GM19452 (cell line): ENCODE measurements around the gene KCMF1.
"Not testable (repeated sequence)": the region's sequence is repeated elsewhere in the genome, so short reads cannot be mapped to it uniquely, and the experiment has no call there.

Source experiments
- ATAC-seq: cut with Tn5 transposase; IDR thresholded peaks from one replicate; pipeline ENCODE4 v1.9.1; 2021; ENCODE audit not compliant: unreplicated experiment

KCMF1 gene

DNA sequence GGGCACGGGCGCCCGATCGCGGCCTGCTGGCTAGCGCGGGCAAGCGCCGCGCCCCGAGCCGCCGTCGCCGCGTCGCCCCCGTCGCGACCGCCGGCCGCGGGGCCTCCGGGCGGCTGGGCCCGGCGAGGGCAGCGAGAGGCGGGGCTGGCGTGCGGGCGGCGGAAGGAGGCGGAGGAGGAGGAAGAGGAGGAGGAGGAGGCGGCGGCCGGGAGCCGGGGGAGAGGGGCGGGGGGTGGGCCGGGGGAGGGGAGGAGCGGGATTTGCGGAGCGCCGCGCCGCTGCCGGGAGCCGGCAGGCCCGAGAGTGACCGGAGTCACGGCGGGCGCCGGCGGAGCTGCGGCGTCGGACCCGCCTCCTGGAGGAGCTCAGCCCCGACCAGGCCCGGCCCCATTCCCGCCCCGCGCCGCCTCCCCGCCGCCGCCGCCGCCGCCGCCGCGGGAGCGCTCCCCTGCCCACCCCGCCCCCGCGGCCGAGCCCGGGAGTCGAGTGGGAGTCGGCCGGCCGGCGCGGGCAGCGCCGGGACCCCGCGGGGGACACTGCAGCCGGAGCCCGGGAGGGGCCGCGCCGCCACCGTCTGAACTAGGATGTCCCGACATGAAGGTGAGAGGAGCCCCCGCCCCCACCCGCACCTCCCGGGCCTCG, at the start of gene KCMF1:
KCMF1 (plus strand) TSS at position 294 of the 642 bp plus-strand sequence; CDS start at position 585, 291 bp downstream.
- ATAC-seq = peak; percentile 41

DNA sequence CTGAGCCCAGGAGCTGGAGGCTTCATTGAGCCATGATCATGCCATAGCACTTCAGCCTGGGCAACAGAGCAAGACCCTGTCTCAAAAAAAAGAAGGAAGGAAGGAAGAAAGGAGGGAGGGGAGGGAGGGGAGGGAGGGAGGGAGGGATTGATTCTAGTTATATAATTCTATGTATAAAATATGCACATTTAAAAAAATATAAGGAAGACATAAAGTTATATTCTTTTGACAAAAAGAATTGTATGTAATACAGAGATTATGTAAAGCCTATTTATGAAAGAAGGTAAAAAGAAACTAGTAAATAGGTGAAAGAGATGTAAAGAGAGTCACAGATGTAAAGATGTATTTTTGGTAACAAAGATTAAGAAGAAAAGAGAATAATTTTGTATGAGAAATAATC, 48.0 kb upstream of the KCMF1 start:
- no peak for ATAC-seq

DNA sequence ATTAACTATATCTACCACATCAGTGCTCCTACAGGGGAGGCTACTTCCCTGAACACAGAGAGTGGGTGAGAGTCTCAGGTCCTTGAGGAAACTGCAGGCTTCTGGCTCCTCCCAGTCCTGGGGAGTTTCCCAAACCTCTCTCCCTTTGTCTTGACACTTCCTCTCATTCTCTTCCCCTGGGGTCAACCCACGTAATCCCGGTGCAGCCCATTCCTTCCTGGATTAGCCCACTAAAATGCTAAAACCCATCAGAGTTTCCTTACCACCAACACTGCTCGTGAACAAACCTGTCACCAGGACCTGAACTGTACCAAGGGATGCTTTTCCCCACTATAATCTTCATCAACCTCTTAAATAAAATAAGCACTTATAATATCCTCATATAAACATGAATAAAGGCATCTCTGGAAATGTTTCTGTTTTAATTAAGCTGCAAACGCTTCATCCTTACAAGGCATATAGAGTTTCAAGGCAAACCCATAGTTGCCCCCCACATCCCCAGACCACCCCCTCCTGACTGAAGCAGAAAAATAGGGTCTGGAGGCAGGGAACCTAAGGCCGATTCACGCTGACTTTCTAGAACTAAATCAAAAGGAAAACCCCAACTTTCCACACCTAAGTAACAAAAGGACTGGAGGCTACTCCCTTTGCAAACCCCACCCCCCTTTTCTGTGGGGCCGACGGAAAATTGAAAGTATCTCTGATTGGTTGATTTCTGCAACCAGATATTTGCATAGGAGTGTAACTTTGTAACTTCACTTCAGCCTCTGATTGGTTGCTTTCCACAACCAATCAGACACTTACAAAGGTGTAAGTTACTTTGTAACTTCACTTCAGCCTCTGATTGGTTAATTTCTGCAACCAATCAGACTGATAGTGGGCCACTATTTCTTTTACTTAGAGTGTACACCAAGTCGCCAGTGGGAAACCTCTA, 46.5 kb upstream of the KCMF1 start:
- no peak for ATAC-seq

DNA sequence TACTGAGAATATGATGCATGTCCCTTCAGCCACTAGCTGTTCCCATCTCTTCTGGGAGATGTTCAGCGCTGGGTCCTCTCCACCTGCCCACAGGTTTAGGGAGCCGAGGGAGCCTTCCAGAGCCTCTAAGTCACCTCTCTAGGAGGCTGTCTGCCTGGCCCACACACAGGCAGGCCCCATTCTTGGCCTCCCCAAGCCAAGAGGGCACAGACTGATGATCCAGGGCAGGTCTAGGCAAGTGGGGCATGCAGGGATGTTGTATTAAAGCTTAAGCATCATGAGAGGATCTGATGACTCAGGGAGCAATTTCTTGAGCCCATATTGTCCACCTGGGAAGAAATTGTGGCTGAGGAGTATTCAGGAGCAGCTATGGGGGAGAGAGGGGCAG, 45.6 kb upstream of the KCMF1 start:
- ATAC-seq = peak; percentile 2

DNA sequence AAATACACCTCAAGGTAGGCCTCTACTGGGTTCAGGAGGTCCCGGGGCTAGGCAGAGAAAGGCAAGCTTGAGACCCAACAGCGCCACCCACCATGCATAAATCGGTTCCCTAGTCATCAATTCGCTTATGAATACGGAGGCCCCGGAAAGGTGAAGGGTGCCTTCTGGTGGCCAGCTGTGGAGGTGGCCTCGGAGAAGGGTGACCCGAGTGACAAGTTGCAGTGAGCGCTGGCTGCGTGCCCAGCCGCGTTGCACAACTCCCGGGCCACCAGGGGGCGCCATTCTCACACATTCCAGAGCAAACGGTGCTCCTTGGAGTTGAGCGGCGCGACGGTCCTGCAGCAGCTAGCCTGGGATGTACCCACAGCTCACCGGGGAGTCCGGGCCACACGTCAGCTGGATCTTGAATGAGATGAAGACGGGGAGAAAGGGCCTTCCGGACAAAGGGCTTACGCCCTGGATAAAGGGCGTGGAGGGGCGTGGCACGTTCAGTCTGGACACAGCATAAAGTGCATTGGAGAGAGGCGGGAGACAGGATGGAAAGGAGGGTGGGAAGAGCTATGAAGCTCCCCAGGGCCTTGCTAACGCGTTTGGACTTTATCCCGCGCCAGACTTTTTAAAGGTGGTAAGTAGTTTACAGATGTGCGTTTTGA, 45.1 kb upstream of the KCMF1 start:
- peak; percentile 73 for ATAC-seq

DNA sequence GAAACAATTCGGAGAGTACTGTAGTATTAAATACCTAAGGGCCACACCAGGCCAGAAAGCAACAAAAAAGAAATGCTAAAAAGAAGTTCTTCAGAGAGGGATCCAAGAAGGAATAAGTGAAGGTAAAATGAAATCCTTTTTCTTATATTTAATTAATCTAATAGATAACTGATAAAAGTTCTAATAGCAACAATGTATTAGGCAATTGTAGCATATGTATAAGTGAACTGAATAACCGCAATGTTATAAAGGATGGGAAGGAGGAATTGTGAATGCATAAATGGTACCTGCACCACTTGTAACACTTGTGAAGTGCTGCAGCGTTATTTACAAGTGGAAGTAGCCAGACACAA, 43.7 kb upstream of the KCMF1 start:
- ATAC-seq = no peak

DNA sequence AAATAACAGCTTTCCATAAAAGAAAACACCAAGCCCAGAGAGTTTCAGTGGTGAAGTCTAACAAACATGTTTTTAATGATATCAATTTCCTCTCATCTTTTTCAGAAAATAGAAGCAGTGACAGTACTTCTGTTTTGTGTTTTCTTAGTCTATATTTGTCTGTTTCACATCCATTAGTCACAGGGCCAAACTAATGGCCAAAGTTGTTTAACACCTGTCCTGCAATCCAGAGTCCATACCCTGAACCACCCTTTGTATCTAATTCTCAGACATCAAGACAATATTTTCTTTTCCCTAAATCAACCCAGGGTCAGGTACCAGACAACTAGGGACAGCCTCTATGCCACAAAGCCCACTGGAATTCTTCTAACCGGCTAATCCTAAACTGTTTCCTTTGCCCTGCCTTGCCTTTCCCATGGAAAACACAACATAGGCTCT, 39.6 kb upstream of the KCMF1 start:
- ATAC-seq = peak; percentile 59

DNA sequence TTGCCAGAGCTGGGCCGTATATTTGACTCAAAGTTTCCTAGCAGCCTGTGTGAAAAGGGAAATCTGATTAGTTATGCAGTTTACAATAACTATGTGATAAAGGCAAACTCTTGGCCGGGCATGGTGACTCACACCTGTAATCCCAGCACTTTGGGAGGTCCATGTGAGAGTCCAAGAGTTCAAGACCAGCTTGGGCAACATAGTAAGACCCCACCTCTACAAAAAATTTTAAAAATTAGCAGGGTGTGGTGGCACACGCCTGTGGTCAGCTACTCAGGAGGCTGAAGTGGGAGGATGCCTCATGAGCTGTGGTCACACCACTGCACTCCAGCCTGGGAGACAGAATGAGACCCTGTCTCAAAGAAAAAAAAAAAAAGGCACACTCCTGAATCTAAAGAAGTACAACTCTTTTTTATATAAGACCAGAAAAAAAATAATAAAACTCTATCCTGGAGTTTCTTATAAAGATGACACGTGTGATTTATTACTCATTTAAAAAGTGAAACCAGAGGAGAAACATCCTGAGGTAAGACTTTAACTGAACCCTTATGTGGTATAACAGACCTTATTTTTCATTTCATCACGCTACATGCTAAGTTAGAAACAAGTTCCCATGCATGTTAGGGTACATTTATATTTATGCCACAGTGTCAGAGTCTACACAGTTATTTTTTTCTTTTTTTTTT, 32.6 kb upstream of the KCMF1 start:
- ATAC-seq = peak; percentile 31

DNA sequence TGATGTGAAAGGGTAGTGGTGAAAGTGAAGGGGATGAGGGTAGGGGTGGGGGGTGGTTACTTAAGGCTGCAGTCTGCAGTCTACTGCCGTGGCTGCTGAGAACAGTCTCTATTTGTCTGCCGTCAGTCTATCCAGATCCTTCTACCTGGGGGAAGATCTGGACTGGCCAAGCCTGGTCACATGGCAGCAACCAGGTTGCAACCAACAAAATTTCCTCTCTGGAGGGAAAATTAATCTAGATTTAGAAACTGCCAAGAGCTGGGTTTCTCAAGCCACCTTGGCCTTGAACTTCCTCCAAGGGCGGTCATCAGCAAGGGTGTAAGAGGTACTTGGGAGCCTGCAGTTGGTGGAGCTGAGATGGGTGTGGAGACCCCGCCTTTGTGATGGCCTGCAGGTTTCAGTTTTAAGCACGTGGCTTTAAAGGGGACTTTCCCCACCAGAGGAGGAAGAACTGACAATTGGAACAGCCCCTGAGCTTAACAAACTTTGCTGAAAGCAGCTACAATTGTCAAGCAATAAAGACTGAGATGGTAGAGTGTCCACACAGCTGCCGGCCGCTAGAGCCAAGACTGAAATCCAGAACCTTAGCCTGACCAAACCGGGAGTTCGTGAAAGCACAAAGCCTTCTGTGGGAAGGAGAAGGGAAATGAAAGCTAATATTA, 31.4 kb upstream of the KCMF1 start:
- ATAC-seq = peak; percentile 77

DNA sequence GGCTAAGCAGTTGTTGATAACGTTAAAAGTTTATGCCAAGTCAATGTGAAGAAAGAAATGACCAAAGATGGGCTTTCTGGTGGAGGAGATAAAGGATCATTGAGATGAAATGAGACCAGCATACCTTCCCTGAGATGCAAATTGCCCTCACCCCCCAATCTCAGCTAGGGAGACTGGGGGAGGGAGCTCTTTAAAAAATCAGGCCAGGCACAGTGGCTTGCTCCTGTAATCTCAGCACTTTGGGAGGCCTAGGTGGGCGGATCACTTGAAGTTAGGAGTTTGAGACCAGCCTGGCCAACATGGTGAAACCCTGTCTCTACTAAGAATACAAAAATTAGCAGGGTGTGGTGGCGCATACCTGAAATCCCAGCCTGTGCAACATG, 30.9 kb upstream of the KCMF1 start:
- ATAC-seq = peak; percentile 1

DNA sequence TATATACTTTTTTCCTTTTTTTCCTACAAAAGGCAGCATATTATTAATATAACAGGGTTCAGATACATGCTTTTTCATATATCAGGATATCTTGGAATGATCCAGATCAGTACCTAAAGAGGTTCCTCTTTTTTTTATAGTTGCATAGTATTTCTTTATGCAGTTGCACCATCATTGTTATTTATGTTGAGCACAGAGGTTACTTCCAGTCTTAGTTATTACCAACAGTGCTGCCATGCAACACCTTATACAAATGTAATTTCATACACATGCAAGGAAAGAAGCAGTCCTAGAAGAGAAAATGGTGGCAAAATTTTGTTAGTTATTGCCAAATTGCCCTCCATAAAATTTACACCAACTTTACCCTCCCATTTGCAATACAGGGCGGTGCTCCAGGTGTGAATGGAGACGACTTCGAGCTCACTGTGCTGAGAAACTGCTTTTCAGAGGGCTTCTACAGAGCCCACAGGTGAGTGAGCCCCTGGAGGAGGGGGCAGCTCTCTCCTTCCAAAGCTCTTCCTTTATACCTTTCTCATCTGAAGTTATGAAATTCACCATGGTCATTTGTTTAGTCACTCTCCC, 30.0 kb upstream of the KCMF1 start:
- no peak for ATAC-seq

DNA sequence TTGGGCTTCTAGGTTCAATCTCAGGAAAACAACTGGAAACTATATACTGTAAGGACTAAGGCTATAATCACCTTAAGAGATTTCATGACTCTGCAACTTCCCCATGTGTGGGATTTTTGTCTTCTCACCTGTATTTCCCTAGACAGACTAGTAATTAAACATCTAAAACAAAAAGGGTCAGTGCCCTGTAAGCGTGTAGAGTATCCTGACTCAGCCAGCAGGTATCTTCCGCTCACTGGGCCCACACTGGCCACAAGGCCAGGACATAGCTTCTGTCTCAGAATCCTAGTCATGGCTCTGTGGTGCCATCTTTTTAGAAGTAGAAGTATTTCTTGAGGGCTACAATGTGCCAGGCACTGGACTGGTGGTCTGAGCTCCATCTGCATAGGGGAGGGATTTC, 28.8 kb upstream of the KCMF1 start:
- ATAC-seq = no peak

DNA sequence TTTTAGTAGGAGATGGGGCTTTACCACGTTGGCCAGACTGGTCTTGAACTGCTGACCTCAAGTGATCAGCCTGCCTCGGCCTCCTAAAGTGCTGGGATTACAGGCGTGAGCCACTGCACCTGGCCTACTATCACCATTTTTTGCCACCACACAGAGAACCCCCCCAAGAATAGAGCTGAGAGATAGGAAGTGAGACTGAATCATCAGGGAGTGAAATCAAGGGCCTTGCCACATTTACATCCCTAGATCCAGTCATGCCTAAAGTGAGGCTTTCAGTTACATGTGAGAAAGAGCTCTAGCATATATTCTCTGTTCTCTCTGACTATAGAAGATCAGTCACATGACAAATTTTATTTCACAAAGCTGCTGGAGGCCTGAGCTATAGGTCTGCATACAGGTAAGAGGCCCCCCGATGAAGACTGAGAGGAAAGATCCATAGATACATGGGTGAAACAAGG, 28.0 kb upstream of the KCMF1 start:
- ATAC-seq = peak; percentile 35

DNA sequence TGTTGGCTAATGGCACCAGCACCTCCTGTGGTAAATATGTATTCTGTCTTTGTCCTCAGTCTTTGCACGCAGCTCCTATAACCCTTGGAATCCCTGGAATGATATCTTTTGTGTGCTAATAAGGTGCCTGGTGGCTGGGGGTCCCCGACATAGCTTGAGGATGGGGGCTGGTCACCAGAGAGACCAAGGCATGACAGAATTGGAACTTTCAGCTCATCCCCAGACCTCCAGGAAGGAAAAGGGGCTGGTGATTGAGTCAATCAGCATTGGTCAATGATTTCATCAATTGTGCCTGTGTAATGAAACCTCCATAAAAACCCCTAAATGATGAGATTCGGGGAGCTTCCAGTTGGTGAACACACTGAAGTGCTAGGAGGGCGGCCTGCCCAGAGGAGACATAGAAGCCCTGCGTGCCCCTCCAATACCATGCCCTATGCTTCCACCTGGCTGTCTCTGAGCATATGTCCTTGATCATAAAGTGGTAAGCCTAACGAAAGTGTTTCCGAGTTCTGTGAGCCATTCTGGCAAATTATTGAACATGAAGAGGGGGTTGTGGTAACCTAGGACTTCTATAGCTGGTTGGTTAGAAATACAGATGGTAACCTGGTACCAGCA, 26.6 kb upstream of the KCMF1 start:
- no peak for ATAC-seq

DNA sequence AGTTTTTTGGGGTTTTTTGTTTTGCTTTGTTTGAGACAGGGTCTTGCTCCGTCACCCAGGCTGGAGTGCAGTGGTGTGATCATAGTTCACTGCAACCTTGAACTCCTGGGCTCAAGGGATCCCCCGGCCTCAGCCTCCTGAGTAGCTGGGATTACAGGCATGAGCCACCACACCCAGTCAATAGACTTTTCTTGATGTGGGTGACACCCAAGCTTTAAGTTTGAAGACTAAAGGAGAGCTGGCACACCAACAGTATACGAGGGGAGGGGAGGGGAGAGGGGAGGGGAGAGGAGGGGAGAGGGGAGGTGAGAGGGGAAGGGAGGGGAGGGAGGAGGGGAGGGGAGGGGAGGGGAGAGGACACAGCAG, 25.1 kb upstream of the KCMF1 start:
- ATAC-seq = not testable (repeated sequence)

DNA sequence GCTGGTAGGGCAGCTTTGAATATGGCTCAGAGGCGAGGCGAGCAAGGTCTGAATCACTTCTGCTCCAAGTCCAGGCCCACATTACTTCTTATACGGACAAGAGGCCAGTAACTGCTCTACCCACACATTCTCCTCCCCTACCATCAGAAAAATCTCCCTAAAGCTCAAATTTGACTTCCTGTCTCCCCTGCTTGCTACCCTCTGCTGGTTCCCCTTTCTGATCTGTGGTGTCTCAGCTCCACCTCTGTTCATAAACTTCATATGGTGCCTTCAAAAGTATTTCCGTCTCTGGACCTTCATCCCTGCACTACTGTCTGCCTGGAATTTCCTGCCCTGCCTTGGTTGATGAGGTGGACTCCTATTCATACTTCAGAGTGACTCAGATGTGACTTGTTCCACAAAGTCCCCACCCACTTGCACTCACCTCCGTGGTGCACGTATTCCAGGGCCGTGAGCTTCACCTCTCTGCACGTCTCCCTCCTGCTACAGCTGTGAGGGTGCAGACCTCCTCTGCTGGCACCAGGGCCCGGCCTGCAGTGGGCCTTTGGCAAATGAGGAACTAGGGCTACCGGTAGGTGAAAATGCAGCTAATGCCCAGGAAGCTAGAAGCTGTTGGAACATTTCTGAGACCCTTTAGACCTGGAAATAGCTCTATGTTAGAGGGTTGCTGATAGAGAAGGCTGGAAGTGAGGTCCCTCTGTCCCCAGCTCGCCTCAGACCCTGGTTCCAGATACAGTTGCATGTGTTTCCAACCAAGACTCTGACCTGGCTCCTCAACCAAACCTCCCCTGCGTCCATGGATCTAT, 24.6 kb upstream of the KCMF1 start:
- peak; percentile 63 for ATAC-seq

DNA sequence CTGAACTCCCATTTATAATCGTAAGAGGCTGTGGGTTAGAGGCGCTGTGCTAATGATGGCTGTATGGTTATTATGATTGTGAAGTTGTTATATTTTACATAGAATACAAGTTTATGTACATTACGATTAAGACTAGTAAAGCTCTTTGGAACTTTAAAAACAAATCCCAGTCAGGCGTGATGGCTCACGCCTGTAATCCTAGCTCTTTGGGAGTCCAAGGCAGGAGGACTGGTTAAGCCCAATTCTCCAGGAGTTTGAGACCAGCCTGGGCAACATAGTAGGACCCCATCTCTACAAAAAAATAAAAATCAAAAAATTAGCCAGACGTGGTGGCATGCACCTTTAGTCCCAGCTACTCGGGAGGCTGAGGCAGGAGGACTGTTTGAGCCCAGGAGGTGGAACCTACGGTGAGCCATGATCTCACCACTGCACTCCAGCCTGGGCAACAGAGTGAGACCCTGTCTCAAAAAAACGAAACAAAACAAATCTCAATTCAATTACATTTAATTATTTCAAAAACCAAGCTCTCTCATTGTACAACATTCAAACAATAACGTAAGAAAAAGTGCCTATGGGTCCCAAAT, 23.9 kb upstream of the KCMF1 start:
- ATAC-seq = no peak

DNA sequence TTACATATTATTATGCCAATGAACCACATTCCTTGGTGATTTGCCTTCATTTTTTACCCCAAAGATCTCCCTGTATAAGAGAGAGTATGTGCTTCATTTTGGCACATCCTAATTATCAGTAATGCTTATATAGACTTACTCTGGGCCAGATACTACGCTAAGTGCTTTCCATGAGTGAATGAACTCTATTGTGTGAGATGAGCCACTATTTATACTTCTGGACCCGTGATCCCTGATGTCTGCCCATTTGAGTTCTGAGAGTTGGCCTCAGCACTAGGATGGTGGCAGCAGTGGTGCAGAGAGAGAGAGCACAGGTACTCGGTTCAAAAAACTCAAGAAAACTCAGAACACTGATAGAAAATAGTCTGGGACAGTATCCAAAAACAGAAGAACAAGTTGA, 17.4 kb upstream of the KCMF1 start:
- ATAC-seq = no peak

DNA sequence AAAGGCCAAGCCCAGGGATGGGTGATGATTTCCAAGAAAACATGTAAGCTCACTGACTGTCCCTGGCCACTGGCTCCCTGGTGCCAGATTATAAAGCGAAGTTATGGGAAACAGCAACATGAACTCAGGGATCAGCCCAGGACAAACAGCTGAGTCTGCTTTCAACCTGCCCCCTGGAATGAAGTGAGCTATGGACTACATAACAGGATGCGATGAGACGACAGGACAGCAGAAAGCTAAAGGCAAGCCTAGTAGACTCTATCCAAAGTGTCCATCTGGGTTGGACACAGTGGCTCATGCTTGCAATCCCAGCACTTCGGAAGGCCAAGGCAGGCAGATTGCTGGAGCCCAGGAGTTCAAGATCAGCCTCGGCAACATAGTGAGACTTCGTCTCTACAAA, 16.6 kb upstream of the KCMF1 start:
- ATAC-seq = no peak
